AG04450 (cell line): ENCODE measurements around the gene TAS1R1. TPM values are rescaled to one million over a fixed set of nuclear protein-coding genes. Genes with fewer than 3 reads are reported as not detected.

Source experiments
- CTCF ChIA-PET: fragments of 300-600, 350-600 bp; formaldehyde crosslinking; extraction: SDS; loops from one replicate; lab custom pipeline; 2022; ENCODE audit warnings: antibody characterized with exemption, inconsistent platforms; lab: Charles Lee
- POLR2A ChIA-PET: fragments of 350-600 bp; formaldehyde crosslinking; extraction: SDS; loops from one replicate; lab custom pipeline; 2021; ENCODE audit warnings: antibody characterized with exemption, inconsistent platforms; lab: Yijun Ruan, JAX
- DNase-seq: peaks from one replicate; pipeline ENCODE4 v3.0.0-alpha.2; 2011; ENCODE audit warnings: low read depth, low spot score
- H3K27ac ChIP-seq: one replicate; pipeline ENCODE4 v1.5.1; 2012; ENCODE audit warnings: low read depth, low read length, control low read depth
- H3K27me3 ChIP-seq: one replicate; pipeline ENCODE4 v1.6.0; 2012; ENCODE audit warnings: low read length; ENCODE audit not compliant: control insufficient read depth, insufficient read depth
- H3K4me3 ChIP-seq: 2 replicates; pipeline ENCODE4 v1.5.1; 2011; ENCODE audit warnings: mild to moderate bottlenecking, low read depth, low read length, control low read depth
- H3K9me3 ChIP-seq: 2 replicates; pipeline ENCODE4 v1.5.1; 2012; ENCODE audit warnings: low read length; ENCODE audit not compliant: control insufficient read depth, insufficient read depth
- polyA plus RNA-seq: library from polyadenylated mRNA; depleted of rRNA; stranded (reverse); fragments of >200 nt; gene quantifications from 2 replicates; pipeline ENCODE4 v1.2.3, GENCODE V29; 2011
- TF ChIP-seq, protein P1 (sequence below): IDR thresholded peaks from 2 replicates; pipeline ENCODE4 v1.5.1; 2011; ENCODE audit warnings: low read depth, low read length, control low read depth, inconsistent platforms

TAS1R1 gene
- polyA plus RNA-seq, 1 experiment: 0.05 TPM

DNA sequence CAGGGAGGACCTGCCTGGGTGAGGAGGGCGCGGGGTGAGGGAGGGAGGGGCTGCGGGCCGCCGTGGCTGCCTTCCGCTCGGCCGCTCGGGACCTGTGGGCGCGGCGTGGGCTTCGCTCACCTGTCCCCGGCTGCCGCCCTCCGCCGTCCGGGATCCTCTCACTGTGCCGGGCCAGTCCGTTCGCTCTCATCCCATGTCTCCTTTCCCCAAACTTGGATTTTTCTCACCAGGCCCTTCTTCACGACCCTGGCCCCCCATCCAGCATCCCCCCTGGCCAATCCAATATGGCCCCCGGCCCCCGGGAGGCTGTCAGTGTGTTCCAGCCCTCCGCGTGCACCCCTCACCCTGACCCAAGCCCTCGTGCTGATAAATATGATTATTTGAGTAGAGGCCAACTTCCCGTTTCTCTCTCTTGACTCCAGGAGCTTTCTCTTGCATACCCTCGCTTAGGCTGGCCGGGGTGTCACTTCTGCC lies 25.0 kb downstream of the TAS1R1 start:
- Histone ChIP-seq H3K9me3 (no peaks in the 10 kb centered on the region), H3K4me3 (peak overlapping the region; percentile 86), H3K27me3 (no peaks in the 10 kb centered on the region), H3K27ac (no peak overlapping the region)
- no peak for DNase-seq
- TF ChIP-seq, protein P1, sequence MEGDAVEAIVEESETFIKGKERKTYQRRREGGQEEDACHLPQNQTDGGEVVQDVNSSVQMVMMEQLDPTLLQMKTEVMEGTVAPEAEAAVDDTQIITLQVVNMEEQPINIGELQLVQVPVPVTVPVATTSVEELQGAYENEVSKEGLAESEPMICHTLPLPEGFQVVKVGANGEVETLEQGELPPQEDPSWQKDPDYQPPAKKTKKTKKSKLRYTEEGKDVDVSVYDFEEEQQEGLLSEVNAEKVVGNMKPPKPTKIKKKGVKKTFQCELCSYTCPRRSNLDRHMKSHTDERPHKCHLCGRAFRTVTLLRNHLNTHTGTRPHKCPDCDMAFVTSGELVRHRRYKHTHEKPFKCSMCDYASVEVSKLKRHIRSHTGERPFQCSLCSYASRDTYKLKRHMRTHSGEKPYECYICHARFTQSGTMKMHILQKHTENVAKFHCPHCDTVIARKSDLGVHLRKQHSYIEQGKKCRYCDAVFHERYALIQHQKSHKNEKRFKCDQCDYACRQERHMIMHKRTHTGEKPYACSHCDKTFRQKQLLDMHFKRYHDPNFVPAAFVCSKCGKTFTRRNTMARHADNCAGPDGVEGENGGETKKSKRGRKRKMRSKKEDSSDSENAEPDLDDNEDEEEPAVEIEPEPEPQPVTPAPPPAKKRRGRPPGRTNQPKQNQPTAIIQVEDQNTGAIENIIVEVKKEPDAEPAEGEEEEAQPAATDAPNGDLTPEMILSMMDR: no peak
- POLR2A ChIA-PET: interaction anchor here (0.9 to 1.8 kb wide), 7 partner anchors 10 to 26 kb away, joined by 3 to 9 read pairs (median 4); partner anchors contain the start of genes KLHL21 and NOL9
- CTCF ChIA-PET: interaction anchor here (0.8 to 3.2 kb wide), 2 partner anchors 25 to 26 kb away, joined by 3 to 15 read pairs; partner anchors contain the start of genes NOL9 and TAS1R1

DNA sequence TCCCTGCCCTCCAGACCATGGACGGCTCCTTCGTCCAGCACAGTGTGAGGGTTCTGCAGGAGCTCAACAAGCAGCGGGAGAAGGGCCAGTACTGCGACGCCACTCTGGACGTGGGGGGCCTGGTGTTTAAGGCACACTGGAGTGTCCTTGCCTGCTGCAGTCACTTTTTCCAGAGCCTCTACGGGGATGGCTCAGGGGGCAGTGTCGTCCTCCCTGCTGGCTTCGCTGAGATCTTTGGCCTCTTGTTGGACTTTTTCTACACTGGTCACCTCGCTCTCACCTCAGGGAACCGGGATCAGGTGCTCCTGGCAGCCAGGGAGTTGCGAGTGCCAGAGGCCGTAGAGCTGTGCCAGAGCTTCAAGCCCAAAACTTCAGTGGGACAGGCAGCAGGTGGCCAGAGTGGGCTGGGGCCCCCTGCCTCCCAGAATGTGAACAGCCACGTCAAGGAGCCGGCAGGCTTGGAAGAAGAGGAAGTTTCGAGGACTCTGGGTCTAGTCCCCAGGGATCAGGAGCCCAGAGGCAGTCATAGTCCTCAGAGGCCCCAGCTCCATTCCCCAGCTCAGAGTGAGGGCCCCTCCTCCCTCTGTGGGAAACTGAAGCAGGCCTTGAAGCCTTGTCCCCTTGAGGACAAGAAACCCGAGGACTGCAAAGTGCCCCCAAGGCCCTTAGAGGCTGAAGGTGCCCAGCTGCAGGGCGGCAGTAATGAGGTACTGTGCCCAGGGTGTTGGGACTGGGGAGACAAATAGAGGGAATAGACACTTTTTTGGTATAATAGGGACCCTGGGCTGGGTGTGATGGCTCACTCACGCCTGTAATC lies 25.7 kb downstream of the TAS1R1 start:
- ChIA-PET POLR2A (interaction anchor here (1.2 to 1.8 kb wide), 2 partner anchors 9 to 23 kb away, joined by 3 to 9 read pairs; no protein-coding TSS in a partner anchor), CTCF (interaction anchor here (0.8 to 3.2 kb wide), 3 partner anchors 24 to 91 kb away, joined by 3 to 15 read pairs (median 3); partner anchors contain the start of genes NOL9 and TAS1R1)
- TF ChIP-seq, protein P1: no peak
- DNase-seq: no peak
- Histone ChIP-seq H3K27ac (no peak overlapping the region), H3K4me3 (peak overlapping the region; percentile 86), H3K27me3 (no peaks in the 10 kb centered on the region), H3K9me3 (no peaks in the 10 kb centered on the region)

DNA sequence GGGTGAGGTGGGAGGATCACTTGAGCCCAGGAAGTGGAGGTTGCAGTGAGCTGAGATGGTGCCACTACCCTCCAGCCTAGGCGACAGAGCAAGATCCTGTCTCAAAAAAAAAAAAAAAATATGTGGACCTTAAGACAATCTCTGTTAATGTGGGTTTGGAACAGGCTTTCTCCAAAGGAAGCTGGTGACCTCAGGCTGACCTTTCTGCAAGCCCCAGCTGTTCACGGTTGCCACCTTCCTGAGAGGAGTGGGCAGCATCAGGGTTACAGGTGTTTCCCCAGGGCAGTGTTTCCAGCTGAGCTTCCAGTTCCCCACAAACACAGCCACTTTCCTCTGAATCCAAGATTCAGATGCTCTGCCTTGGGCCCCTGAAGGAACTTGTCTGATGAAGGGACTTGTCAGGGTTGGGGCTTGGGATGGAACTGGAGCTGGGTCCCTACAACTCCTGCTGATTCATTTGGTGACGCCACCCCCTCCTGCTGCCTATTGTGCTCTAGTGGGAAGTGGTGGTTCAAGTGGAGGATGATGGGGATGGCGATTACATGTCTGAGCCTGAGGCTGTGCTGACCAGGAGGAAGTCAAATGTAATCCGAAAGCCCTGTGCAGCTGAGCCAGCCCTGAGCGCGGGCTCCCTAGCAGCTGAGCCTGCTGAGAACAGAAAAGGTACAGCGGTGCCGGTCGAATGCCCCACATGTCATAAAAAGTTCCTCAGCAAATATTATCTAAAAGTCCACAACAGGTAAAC lies 26.6 kb downstream of the TAS1R1 start:
- POLR2A ChIA-PET: no interaction called here
- DNase-seq: no peak
- CTCF ChIA-PET: interaction anchor here (1.2 to 3.2 kb wide), 2 partner anchors 28 to 92 kb away, joined by 3 to 15 read pairs; partner anchors contain the start of genes NOL9 and TAS1R1
- Histone ChIP-seq H3K9me3 (no peaks in the 10 kb centered on the region), H3K27ac (no peak overlapping the region), H3K27me3 (no peaks in the 10 kb centered on the region), H3K4me3 (no peak overlapping the region)
- TF ChIP-seq, protein P1: no peak

DNA sequence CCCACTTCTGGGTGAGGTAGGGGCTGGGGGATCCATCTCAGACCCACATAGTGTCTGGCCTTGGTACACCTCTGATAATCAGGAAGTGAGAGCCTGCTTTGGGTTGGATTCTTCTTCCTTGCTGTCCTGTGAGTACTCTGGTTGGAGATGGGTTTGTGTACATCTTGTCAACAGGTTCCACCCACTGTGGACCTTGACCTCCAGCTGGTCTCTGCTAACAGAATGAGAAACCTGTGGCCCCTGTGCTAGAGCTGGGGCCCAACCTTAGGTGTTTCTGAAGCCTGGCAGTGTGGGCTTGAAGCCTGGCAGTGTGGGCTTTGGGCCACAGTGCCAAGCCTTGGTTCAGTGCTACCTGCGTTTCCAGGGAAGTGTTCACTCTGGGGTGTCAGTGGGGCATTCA lies 27.3 kb downstream of the TAS1R1 start:
- H3K27me3 ChIP-seq: no peaks in the 10 kb centered on the region
- CTCF ChIA-PET: no interaction called here
- TF ChIP-seq, protein P1: no peak
- POLR2A ChIA-PET: no interaction called here
- H3K27ac ChIP-seq: no peak overlapping the region
- H3K9me3 ChIP-seq: no peaks in the 10 kb centered on the region
- no peak overlapping the region for H3K4me3 ChIP-seq
- no peak for DNase-seq
